Prostate gland (tissue), 1 donor: ENCODE data around the gene AGL.

Experiments
- POLR2A ChIP-seq: fragments of 450-650 bp; IDR thresholded peaks from one replicate; pipeline ENCODE4 v1.6.1; 2016; ENCODE audit warnings: antibody characterized with exemption, mild to moderate bottlenecking
- POLR2AphosphoS5 ChIP-seq: sonication (generic); formaldehyde crosslinking; IDR thresholded peaks from one replicate; pipeline ENCODE4 v1.6.1; 2017; ENCODE audit warnings: antibody characterized with exemption

GRCh38 chr1:99816656-99817055, 33.5 kb upstream of the AGL start:
- no peak for TF ChIP-seq POLR2AphosphoS5
- no peak for TF ChIP-seq POLR2A
